B cell (primary cell): Measurements from ENCODE around the gene ATP8A1. TPM values are rescaled to one million over a fixed set of nuclear protein-coding genes. Genes with fewer than 3 reads are reported as not detected.

Experiments
- ATAC-seq: fragments of 200-7000 bp; cut with Tn5 transposase; one replicate; pipeline ENCODE4 v1.10.0; 2021; ENCODE audit warnings: low read depth, mild to moderate bottlenecking, moderate number of reproducible peaks, moderate library complexity
- CTCF ChIA-PET: fragments of 350-600 bp; sonication (Branson Sonifier 250); formaldehyde crosslinking; loops from one replicate; lab custom pipeline; 2021; ENCODE audit warnings: antibody characterized with exemption, inconsistent platforms; lab: Charles Lee
- POLR2A ChIA-PET: fragments of 350-600 bp; sonication (Branson Sonifier 250); formaldehyde crosslinking; loops from one replicate; lab custom pipeline; 2021; ENCODE audit warnings: antibody characterized with exemption; lab: Charles Lee
- DNase-seq: peaks from one replicate; pipeline ENCODE4 v3.0.0; 2013
- H2AFZ ChIP-seq: 2 replicates; pipeline ENCODE4 v1.6.1; 2012; ENCODE audit warnings: mild to moderate bottlenecking, low read depth, low read length; ENCODE audit not compliant: insufficient read depth, poor library complexity, severe bottlenecking
- H3K27ac ChIP-seq, 2 donors: 1 replicate in 1 of 2; 2 replicates in 1 of 2; pipeline ENCODE4 v1.5.1; 2012 to 2013; ENCODE audit warnings: low read length in 2 of 2, mild to moderate bottlenecking in 2 of 2, moderate library complexity in 1 of 2
- H3K27me3 ChIP-seq, 4 experiments: fragments of 200-600 bp in 1 of 4; sonication (generic) in 1 of 4; replicated peaks in 1 of 4; 1 replicate in 2 of 4; 2 replicates in 2 of 4; pipeline versions ENCODE4 v1.6.1 to v1.7.0; 2013 to 2016; ENCODE audit warnings: low read length in 3 of 4, mild to moderate bottlenecking in 2 of 4, mixed read lengths in 1 of 4, moderate library complexity in 1 of 4; ENCODE audit not compliant: insufficient read depth in 4 of 4, control insufficient read depth in 3 of 4; ENCODE audit errors: control extremely low read depth in 1 of 4
- H3K36me3 ChIP-seq, 2 experiments: replicated peaks in 1 of 2; 1 replicate in 1 of 2; 2 replicates in 1 of 2; pipeline versions ENCODE4 v1.6.1 to v1.7.1; 2013; ENCODE audit warnings: low read length in 1 of 2; ENCODE audit not compliant: insufficient read depth in 2 of 2, control insufficient read depth in 1 of 2; ENCODE audit errors: control extremely low read depth in 1 of 2, extremely low read depth in 1 of 2
- H3K4me1 ChIP-seq, 2 donors: fragments of 200-600 bp in 1 of 2; sonication (generic) in 1 of 2; 1 replicate in 1 of 2; 2 replicates in 1 of 2; pipeline versions ENCODE4 v1.5.1 to v1.6.1; 2013 to 2017; ENCODE audit warnings: low read length in 2 of 2; ENCODE audit not compliant: control insufficient read depth in 2 of 2, insufficient read depth in 2 of 2
- H3K4me2 ChIP-seq: replicated peaks from 2 replicates; pipeline ENCODE3; 2012; ENCODE audit warnings: mild to moderate bottlenecking, low read depth, low read length; ENCODE audit not compliant: poor library complexity, severe bottlenecking
- H3K4me3 ChIP-seq, 5 experiments: fragments of 200-600 bp in 1 of 5; sonication (generic) in 1 of 5; 1 replicate in 3 of 5; 2 replicates in 2 of 5; pipeline versions ENCODE4 v1.5.1 to v1.7.0; 2011 to 2016; ENCODE audit warnings: low read length in 4 of 5, mild to moderate bottlenecking in 4 of 5, low read depth in 2 of 5, control low read depth in 1 of 5, moderate library complexity in 1 of 5; ENCODE audit not compliant: insufficient read depth in 1 of 5; ENCODE audit errors: control extremely low read depth in 1 of 5, extremely low read depth in 1 of 5
- H3K79me2 ChIP-seq: fragments of 200-600 bp; sonication (generic); one replicate; pipeline ENCODE4 v1.6.0; 2016; ENCODE audit warnings: low read length; ENCODE audit not compliant: control insufficient read depth, insufficient read depth
- H3K9ac ChIP-seq: fragments of 200-600 bp; sonication (generic); 2 replicates; pipeline ENCODE4 v1.6.1; 2017; ENCODE audit warnings: mild to moderate bottlenecking, low read length, moderate library complexity
- H3K9me3 ChIP-seq, 3 donors: one replicate each; pipeline versions ENCODE4 v1.6.1 to v1.7.1; 2013; ENCODE audit warnings: low read length in 2 of 3; ENCODE audit not compliant: control insufficient read depth in 2 of 3, insufficient read depth in 1 of 3; ENCODE audit errors: control extremely low read depth in 1 of 3
- H4K20me1 ChIP-seq: 2 replicates; pipeline ENCODE4 v1.6.0; 2012; ENCODE audit warnings: mild to moderate bottlenecking, low read length; ENCODE audit not compliant: insufficient read depth, control insufficient read depth, poor library complexity, severe bottlenecking
- H3K27ac Mint-ChIP-seq: one replicate; pipeline ENCODE4 v1.8.0; 2021; ENCODE audit warnings: mixed read lengths
- H3K27me3 Mint-ChIP-seq: one replicate; pipeline ENCODE4 v1.8.0; 2021; ENCODE audit warnings: mixed read lengths
- H3K4me1 Mint-ChIP-seq: one replicate; pipeline ENCODE4 v1.8.0; 2021; ENCODE audit warnings: mixed read lengths
- H3K4me3 Mint-ChIP-seq: one replicate; pipeline ENCODE4 v1.8.0; 2021; ENCODE audit warnings: mixed read lengths
- H3K9me3 Mint-ChIP-seq: one replicate; pipeline ENCODE4 v1.8.0; 2022; ENCODE audit warnings: mixed read lengths; ENCODE audit not compliant: insufficient read depth
- CTCF ChIP-seq: fragments of 200-600 bp; IDR thresholded peaks from one replicate; pipeline ENCODE4 v1.8.0; 2022; ENCODE audit warnings: antibody characterized with exemption, mild to moderate bottlenecking
- EZH2 ChIP-seq: IDR thresholded peaks from 2 replicates; pipeline ENCODE4 v1.6.1; 2012; ENCODE audit warnings: borderline replicate concordance, low read depth, mild to moderate bottlenecking, moderate library complexity, low read length; ENCODE audit not compliant: insufficient read depth, poor library complexity, severe bottlenecking
- WGBS: methylation state at CpG from one replicate; pipeline ENCODE4 v1.1.5; 2013; ENCODE audit warnings: missing lambda C conversion rate; ENCODE audit not compliant: insufficient coverage; 5-methylcytosine and 5-hydroxymethylcytosine counted together
- intact Hi-C: fragments of 100-400 bp; cut with micrococcal nuclease; formaldehyde crosslinking; loops from one replicate; pipeline ENCODE4 v1.10.0; 2022
- polyA minus RNA-seq: library from RNA; depleted of rRNA, polyadenylated mRNA; stranded (reverse); fragments of >200 nt; gene quantifications from 2 replicates; pipeline ENCODE4 v1.2.3, GENCODE V29; 2012
- polyA plus RNA-seq: library from polyadenylated mRNA; depleted of rRNA; stranded (reverse); fragments of >200 nt; gene quantifications from 2 replicates; pipeline ENCODE4 v1.2.3, GENCODE V29; 2012
- total RNA-seq, 2 donors: library from RNA; stranded (reverse); fragments of 120-200 nt in 1 of 2; gene quantifications; 1 replicate in 1 of 2; 2 replicates in 1 of 2; pipeline versions ENCODE4 v1.2.3 to v1.2.4, GENCODE V29; 2013 to 2022

ATP8A1 gene
- 51.8 and 54.3 TPM in 2 replicates for total RNA-seq
- total RNA-seq (2013): 96.9 TPM
- 28.7 and 32.4 TPM in 2 replicates for polyA plus RNA-seq
- 64.6 and 68.7 TPM in 2 replicates for polyA minus RNA-seq

GRCh38 chr4:42656944-42657792 lies at the start of gene ATP8A1:
Gene ATP8A1, minus strand, starts transcription at chr4:42657105. Its CDS starts 232 bp downstream, at chr4:42656873.
- Histone ChIP-seq H3K9me3 (no peaks in the 10 kb centered on the region), H2AFZ (peak within 1 kb of the TSS; percentile 99), H3K9ac (peak within 1 kb of the TSS; percentile 83), H3K79me2 (peaks cover 46% of the 10 kb centered on the region), H3K4me3 (peak within 1 kb of the TSS; percentile 85 to 99 (median 94)), H3K27ac (peak within 1 kb of the TSS; percentile 90 to 92), H3K27me3 (no peaks in the 10 kb centered on the region), H3K4me2 (peak within 1 kb of the TSS; percentile 87), H3K36me3 (no peaks in the 10 kb centered on the region), H4K20me1 (no peaks in the 10 kb centered on the region), H3K4me1 (peaks cover 21 to 26% of the 10 kb centered on the region in 2 donors)
- TF ChIP-seq CTCF (no peak), EZH2 (no peak)
- ATAC-seq (peak; percentile 92), DNase-seq (peak; percentile 96)
- CTCF ChIA-PET: interaction anchor here (0.8 to 2.4 kb wide), 17 partner anchors 11 to 111 kb away, joined by 3 to 28 read pairs (median 5); no protein-coding TSS in a partner anchor
- H3K9me3 Mint-ChIP-seq: no peaks in the 10 kb centered on the region
- POLR2A ChIA-PET: interaction anchor here (0.7 to 3.1 kb wide), 12 partner anchors 11 to 160 kb away, joined by 3 to 26 read pairs (median 3); no protein-coding TSS in a partner anchor
- H3K27ac Mint-ChIP-seq: peak within 1 kb of the TSS; percentile 100
- under 1% methylated on average over 74 of the region's 74 CpGs for WGBS
- intact Hi-C loops: loop anchor here (1.0 to 5.0 kb wide), 7 partner anchors 13 to 720 kb away; partner anchors contain the start of genes BEND4 and TMEM33
- no peaks in the 10 kb centered on the region for H3K27me3 Mint-ChIP-seq
- H3K4me1 Mint-ChIP-seq: peaks cover 45% of the 10 kb centered on the region
- H3K4me3 Mint-ChIP-seq: peak within 1 kb of the TSS; percentile 99
